ENCODE data around the gene HNRNPF. TPM values are rescaled to one million over a fixed set of nuclear protein-coding genes. Genes with fewer than 3 reads are reported as not detected.
"Not testable (repeated sequence)": the region's sequence is repeated elsewhere in the genome, so short reads cannot be mapped to it uniquely, and the experiment has no call there.

Gene HNRNPF
- total RNA-seq, 1 donor from 2014 or later: 307 TPM

- peak; percentile 72 for DNase-seq (ENCODE audit: low spot score)
Observed at GRCh38 chr10:43350156-43350555, 58.8 kb downstream of the HNRNPF start.

GRCh38 chr10:43348511-43349312 is 60.3 kb downstream of the HNRNPF start:
- DNase-seq (ENCODE audit: low spot score): peak; percentile 93

GRCh38 chr10:43347997-43348396 is 61.0 kb downstream of the HNRNPF start:
- no peak for DNase-seq (ENCODE audit: low spot score)

GRCh38 chr10:43344051-43344450 is 64.9 kb downstream of the HNRNPF start:
- DNase-seq (ENCODE audit: low spot score): no peak

- no peak for DNase-seq (ENCODE audit: low spot score)
Observed at GRCh38 chr10:43343126-43343525, 65.9 kb downstream of the HNRNPF start.

- DNase-seq (ENCODE audit: low spot score): no peak
Observed at GRCh38 chr10:43342279-43343125, 66.5 kb downstream of the HNRNPF start.

- DNase-seq (ENCODE audit: low spot score): no peak
Observed at GRCh38 chr10:43341450-43341849, 67.5 kb downstream of the HNRNPF start.

GRCh38 chr10:43340619-43341018 is 68.4 kb downstream of the HNRNPF start:
- peak; percentile 66 for DNase-seq (ENCODE audit: low spot score)

- DNase-seq (ENCODE audit: low spot score): no peak
Observed at GRCh38 chr10:43340101-43340500, 68.9 kb downstream of the HNRNPF start.

- no peak for DNase-seq (ENCODE audit: low spot score)
Observed at GRCh38 chr10:43339136-43339535, 69.8 kb downstream of the HNRNPF start.

GRCh38 chr10:43338117-43338516 is 70.9 kb downstream of the HNRNPF start:
- no peak for DNase-seq (ENCODE audit: low spot score)

- not testable (repeated sequence) for DNase-seq (ENCODE audit: low spot score)
Observed at GRCh38 chr10:43337536-43337935, 71.5 kb downstream of the HNRNPF start.

- DNase-seq (ENCODE audit: low spot score): no peak
Observed at GRCh38 chr10:43336641-43337318, 72.2 kb downstream of the HNRNPF start.

- no peak for DNase-seq (ENCODE audit: low spot score)
Observed at GRCh38 chr10:43336061-43336460, 72.9 kb downstream of the HNRNPF start.

Other genes starting within 250 kb of the HNRNPF start
- gene RASGEF1A, start 142.1 kb downstream of the HNRNPF start, total RNA-seq: 4.0 TPM
- gene FXYD4, start 37.5 kb downstream of the HNRNPF start, total RNA-seq: 13.8 TPM
- gene ZNF487, start 27.9 kb upstream of the HNRNPF start, total RNA-seq: 9.6 TPM
- gene ZNF239, start 165.4 kb upstream of the HNRNPF start, total RNA-seq: 14.6 TPM
- gene ZNF485, start 197.3 kb upstream of the HNRNPF start, total RNA-seq: 17.6 TPM
- 33.1 TPM for gene ZNF32, start 239.7 kb upstream of the HNRNPF start, total RNA-seq

All from ureter (tissue), 1 donor.